Loucy (cell line): Measurements from ENCODE around the gene TMEM187.

Experiments used
- EZH2phosphoT487 ChIP-seq: fragments of 200-600 bp; IDR thresholded peaks from 2 replicates; pipeline ENCODE4 v1.6.1; 2018; ENCODE audit warnings: antibody characterized with exemption, mild to moderate bottlenecking, moderate library complexity, borderline replicate concordance
- TF ChIP-seq, protein P1 (sequence below): fragments of 200-600 bp; sonication (generic); conservative IDR thresholded peaks from 2 replicates; pipeline ENCODE4 v1.5.1; 2014; ENCODE audit warnings: mild to moderate bottlenecking, antibody characterized with exemption, low read length

DNA sequence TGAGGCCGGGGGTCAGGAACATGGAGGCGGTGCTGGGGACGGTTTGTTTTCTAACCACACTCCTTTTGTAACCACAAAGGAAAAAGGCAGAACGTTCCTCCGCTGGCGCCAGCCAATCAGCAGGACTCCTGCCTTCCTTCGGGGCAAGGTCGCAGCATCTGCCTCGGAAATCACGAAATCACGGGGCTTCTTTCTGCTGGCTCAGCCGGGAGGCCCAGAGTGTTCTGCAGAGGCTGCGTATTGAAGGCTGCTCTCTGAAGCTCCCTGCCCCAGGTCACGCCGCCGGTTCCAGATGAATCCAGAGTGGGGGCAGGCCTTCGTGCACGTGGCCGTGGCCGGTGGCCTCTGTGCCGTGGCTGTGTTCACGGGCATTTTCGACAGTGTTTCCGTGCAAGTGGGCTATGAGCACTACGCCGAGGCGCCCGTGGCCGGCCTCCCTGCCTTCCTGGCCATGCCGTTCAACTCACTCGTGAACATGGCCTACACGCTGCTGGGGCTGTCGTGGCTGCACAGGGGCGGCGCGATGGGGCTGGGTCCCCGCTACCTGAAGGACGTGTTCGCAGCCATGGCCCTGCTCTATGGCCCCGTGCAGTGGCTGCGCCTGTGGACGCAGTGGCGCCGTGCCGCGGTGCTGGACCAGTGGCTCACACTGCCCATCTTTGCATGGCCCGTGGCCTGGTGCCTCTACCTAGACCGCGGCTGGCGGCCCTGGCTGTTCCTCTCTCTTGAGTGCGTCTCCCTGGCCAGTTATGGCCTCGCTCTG is 9.4 kb downstream of the TMEM187 start:
- TF ChIP-seq, protein P1, sequence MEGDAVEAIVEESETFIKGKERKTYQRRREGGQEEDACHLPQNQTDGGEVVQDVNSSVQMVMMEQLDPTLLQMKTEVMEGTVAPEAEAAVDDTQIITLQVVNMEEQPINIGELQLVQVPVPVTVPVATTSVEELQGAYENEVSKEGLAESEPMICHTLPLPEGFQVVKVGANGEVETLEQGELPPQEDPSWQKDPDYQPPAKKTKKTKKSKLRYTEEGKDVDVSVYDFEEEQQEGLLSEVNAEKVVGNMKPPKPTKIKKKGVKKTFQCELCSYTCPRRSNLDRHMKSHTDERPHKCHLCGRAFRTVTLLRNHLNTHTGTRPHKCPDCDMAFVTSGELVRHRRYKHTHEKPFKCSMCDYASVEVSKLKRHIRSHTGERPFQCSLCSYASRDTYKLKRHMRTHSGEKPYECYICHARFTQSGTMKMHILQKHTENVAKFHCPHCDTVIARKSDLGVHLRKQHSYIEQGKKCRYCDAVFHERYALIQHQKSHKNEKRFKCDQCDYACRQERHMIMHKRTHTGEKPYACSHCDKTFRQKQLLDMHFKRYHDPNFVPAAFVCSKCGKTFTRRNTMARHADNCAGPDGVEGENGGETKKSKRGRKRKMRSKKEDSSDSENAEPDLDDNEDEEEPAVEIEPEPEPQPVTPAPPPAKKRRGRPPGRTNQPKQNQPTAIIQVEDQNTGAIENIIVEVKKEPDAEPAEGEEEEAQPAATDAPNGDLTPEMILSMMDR: no peak
- TF ChIP-seq EZH2phosphoT487: no peak
